ENCODE results near the gene CYP1B1. TPM values are rescaled to one million over a fixed set of nuclear protein-coding genes. Genes with fewer than 3 reads are reported as not detected.
A peak's percentile ranks its signal among the peaks of the same experiment; 100 is the strongest.

Gene CYP1B1
- total and polyA plus RNA-seq, 2 of the 13 experiments (the other 11 are each of a cell fraction or from before 2014, with no cell fraction given), result not detected

DNA sequence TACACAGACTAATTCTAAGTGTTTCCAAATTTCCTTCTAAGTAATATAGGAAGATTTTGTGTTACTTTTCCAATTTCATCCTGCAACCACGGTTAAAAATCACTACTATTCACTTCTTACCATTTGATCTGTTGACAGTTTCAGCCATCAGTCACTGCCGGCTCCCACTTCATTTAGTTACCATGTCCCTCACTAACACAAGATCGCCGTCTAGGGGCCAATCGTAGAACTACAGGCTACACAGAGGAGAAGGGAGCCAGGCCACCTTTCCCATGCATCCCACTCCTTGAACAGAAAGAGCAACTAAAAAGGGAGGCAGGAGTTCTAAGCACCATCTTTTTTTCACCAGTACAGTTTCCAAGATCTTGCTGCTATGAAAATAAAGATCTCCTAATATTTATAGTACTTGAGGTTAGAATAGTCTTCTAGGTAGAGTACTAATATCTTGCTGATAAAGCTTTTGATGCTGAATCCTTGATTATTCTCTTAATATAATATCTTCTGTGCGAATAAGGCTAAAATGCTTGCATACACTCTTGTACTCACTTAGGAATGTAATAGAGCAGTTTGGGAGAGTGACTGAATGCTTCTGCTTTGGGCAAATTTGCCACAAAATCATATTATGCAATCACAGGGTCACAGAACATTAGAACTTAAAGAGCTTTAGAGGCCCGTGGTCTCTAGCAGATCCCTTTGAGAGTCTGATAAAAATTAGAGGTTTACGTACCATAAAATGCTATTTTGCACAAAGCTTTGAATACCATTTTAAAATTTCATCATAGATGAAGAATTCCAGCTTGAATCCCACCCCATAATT is 39.5 kb upstream of the CYP1B1 start:
- Histone ChIP-seq H3K4me3 (replicated peaks in 1 of 3; ENCODE audit: insufficient read depth in 1 of 3, low read depth in 2 of 3, low read length in 3 of 3) (no peak overlapping the region), H3K27ac (ENCODE audit: extremely low read length, insufficient read depth, low read length) (no peak overlapping the region), H3K4me2 (ENCODE audit: low read depth, low read length) (no peak overlapping the region), H2AFZ (ENCODE audit: low read length) (no peak overlapping the region), H3K9ac (ENCODE audit: insufficient read depth, low read depth, low read length) (no peak overlapping the region), H3K79me2 (ENCODE audit: insufficient read depth, low read length) (no peaks in the 10 kb centered on the region), H3K4me1 (ENCODE audit: insufficient read depth, low read length) (no peaks in the 10 kb centered on the region), H3K27me3 (ENCODE audit: control insufficient read depth in 1 of 2, insufficient read depth in 2 of 2, low read length in 2 of 2) (peaks cover 0 to 9% of the 10 kb centered on the region in 2 experiments; a peak in 2 of 5 replicates), H3K36me3 (replicated peaks in 1 of 2; ENCODE audit: control insufficient read depth in 1 of 2, insufficient read depth in 2 of 2, low read length in 2 of 2) (no peaks in the 10 kb centered on the region), H4K20me1 (ENCODE audit: insufficient read depth, low read length) (no peaks in the 10 kb centered on the region), H3K9me3 (ENCODE audit: low read length) (no peaks in the 10 kb centered on the region)
- in situ Hi-C loops (cut with HindIII; ENCODE audit: extremely low pct_ligation_motif_present, low pct_unique_long_range_greater_than_20kb), result loop anchor here (5.0 kb wide), 1 partner anchor 218 kb away; no protein-coding TSS in a partner anchor
- intact Hi-C loops (cut with micrococcal nuclease; ENCODE audit: unreplicated experiment), result loop anchor here (1.0 kb wide), 4 partner anchors 133 to 719 kb away; no protein-coding TSS in a partner anchor
- DNase-seq (ENCODE audit: low spot score) (peak; percentile 75), ATAC-seq (peak; percentile 97), FAIRE-seq (peak; percentile 65)
- 8% methylated on average over 8 of the region's 8 CpGs for WGBS (ENCODE audit: low lambda C conversion rate)
- POLR2A ChIA-PET, result no interaction called here
- CTCF ChIA-PET (ENCODE audit: low intra/inter-chr PET ratio, low total read pairs), result interaction anchor here (0.7 to 2.6 kb wide), 5 partner anchors 133 to 225 kb away, joined by 4 to 15 read pairs (median 7); no protein-coding TSS in a partner anchor
- BruUV-seq (replicated peaks), result no TSS peak
- TF ChIP-seq ELF4 (CRISPR knock-in tag; IDR thresholded peaks at IDR 0.05; ENCODE audit: borderline replicate concordance) (no peak), REPIN1 (CRISPR knock-in tag; IDR thresholded peaks at IDR 0.05; ENCODE audit: borderline replicate concordance, low read depth) (no peak), TBX2 (CRISPR knock-in tag; IDR thresholded peaks at IDR 0.05; ENCODE audit: borderline replicate concordance) (no peak), ATM (IDR thresholded peaks at IDR 0.05; ENCODE audit: borderline replicate concordance) (no peak), MYC (CRISPR knock-in tag; IDR thresholded peaks at IDR 0.05; ENCODE audit: borderline replicate concordance) (no peak), NR2F6 (IDR thresholded peaks at IDR 0.05) (no peak), NR2F6 (CRISPR knock-in tag; IDR thresholded peaks at IDR 0.05) (no peak), SALL2 (CRISPR knock-in tag; IDR thresholded peaks at IDR 0.05) (no peak), ZNF747 (CRISPR knock-in tag; IDR thresholded peaks at IDR 0.05; ENCODE audit: borderline replicate concordance) (no peak), TOPORS (CRISPR knock-in tag; IDR thresholded peaks at IDR 0.05) (no peak), GATAD1 (CRISPR knock-in tag; IDR thresholded peaks at IDR 0.05) (no peak), ZNF782 (CRISPR knock-in tag; IDR thresholded peaks at IDR 0.05; ENCODE audit: borderline replicate concordance) (no peak), GZF1 (CRISPR knock-in tag; IDR thresholded peaks at IDR 0.05) (no peak), NFKB2 (CRISPR knock-in tag; IDR thresholded peaks at IDR 0.05; ENCODE audit: borderline replicate concordance) (no peak), ZFY (CRISPR knock-in tag; IDR thresholded peaks at IDR 0.05) (no peak), KAT7 (CRISPR knock-in tag; IDR thresholded peaks at IDR 0.05; ENCODE audit: borderline replicate concordance) (no peak), ZNF121 (CRISPR knock-in tag; IDR thresholded peaks at IDR 0.05) (no peak), U2AF2 (IDR thresholded peaks at IDR 0.05; ENCODE audit: low read depth, low read length) (no peak)
- TF ChIP-seq, protein P1, sequence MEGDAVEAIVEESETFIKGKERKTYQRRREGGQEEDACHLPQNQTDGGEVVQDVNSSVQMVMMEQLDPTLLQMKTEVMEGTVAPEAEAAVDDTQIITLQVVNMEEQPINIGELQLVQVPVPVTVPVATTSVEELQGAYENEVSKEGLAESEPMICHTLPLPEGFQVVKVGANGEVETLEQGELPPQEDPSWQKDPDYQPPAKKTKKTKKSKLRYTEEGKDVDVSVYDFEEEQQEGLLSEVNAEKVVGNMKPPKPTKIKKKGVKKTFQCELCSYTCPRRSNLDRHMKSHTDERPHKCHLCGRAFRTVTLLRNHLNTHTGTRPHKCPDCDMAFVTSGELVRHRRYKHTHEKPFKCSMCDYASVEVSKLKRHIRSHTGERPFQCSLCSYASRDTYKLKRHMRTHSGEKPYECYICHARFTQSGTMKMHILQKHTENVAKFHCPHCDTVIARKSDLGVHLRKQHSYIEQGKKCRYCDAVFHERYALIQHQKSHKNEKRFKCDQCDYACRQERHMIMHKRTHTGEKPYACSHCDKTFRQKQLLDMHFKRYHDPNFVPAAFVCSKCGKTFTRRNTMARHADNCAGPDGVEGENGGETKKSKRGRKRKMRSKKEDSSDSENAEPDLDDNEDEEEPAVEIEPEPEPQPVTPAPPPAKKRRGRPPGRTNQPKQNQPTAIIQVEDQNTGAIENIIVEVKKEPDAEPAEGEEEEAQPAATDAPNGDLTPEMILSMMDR (CRISPR knock-in tag; IDR thresholded peaks at IDR 0.05), result peak; percentile 93
- TF ChIP-seq, protein P2, sequence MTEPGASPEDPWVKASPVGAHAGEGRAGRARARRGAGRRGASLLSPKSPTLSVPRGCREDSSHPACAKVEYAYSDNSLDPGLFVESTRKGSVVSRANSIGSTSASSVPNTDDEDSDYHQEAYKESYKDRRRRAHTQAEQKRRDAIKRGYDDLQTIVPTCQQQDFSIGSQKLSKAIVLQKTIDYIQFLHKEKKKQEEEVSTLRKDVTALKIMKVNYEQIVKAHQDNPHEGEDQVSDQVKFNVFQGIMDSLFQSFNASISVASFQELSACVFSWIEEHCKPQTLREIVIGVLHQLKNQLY (CRISPR knock-in tag; IDR thresholded peaks at IDR 0.05), result no peak
- TF ChIP-seq, protein P3, sequence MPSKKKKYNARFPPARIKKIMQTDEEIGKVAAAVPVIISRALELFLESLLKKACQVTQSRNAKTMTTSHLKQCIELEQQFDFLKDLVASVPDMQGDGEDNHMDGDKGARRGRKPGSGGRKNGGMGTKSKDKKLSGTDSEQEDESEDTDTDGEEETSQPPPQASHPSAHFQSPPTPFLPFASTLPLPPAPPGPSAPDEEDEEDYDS (CRISPR knock-in tag; IDR thresholded peaks at IDR 0.05), result no peak
- TF ChIP-seq, protein P4, sequence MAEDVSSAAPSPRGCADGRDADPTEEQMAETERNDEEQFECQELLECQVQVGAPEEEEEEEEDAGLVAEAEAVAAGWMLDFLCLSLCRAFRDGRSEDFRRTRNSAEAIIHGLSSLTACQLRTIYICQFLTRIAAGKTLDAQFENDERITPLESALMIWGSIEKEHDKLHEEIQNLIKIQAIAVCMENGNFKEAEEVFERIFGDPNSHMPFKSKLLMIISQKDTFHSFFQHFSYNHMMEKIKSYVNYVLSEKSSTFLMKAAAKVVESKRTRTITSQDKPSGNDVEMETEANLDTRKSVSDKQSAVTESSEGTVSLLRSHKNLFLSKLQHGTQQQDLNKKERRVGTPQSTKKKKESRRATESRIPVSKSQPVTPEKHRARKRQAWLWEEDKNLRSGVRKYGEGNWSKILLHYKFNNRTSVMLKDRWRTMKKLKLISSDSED (CRISPR knock-in tag; IDR thresholded peaks at IDR 0.05), result no peak
